ENCODE data around the gene RARG. TPM values are rescaled to one million over a fixed set of nuclear protein-coding genes. Genes with fewer than 3 reads are reported as not detected.

Gene RARG
- total RNA-seq, 4 donors from 2014 or later = 2.6 to 15.4 (median 7.6) TPM; not detected in 1

DNA sequence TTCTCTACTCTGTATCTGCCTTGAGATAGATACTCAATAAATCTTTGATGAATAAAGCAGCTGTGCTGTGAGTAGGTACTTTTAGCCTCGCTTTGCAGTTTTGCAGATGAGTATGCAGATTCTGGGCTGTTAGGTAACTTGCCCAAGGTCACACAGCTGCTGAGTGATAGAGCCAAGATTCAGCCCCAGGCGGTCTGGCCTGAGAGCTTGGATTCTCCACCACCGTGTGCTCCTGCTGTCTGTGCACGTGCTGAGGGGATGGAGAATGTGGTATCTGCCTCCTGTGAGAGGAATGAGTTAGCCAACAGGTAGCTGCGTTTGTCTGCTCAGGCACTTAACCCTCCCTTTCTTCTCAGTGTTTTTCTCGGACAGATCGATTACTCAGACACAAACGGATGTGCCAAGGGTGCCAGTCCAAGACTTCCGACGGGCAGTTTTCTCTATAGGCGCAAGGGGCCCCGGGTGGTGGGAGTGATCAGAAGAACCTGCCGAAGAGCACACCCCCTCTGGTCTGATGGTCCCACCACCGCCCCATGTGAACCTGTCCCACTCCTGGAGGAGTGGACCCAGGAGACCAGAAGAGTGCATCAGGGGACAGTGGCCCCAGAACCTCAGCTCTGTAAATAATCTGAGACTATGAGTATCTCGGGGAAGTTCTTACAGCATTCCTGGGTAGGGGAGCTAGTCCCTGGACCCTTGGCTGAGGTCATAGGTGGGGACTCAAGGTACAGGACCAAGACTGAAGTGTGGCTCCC, 44.7 kb downstream of the RARG start:
- Histone ChIP-seq H3K36me3 (peaks cover 0 to 40% (median 23%) of the 10 kb centered on the region in 4 donors), H3K4me3 (no peak overlapping the region), H3K9me3 (no peaks in the 10 kb centered on the region), H3K4me1 (peaks cover 14 to 21% (median 19%) of the 10 kb centered on the region in 4 donors), H3K27me3 (no peaks in the 10 kb centered on the region), H3K27ac (no peak overlapping the region)
- in situ Hi-C loops (cut with MboI; ENCODE audit: low pct_ligation_motif_present in 1 of 4, low pct_unique_long_range_greater_than_20kb in 1 of 4, low sequenced_read_pairs in 3 of 4) = loop anchor here in 2 of 4 donors (10.0 to 25.0 kb wide), 2 partner anchors 123 to 125 kb away; partner anchors contain the start of gene TNS2 (in 1 of the 2)
- intact Hi-C loops (cut with DNase I; ENCODE audit: low total_unique reads) = no loop called here
- 81 to 100% methylated on average over 2 to 13 of the region's 15 CpGs for WGBS, 2 donors (ENCODE audit: low coverage in 1 of 2)
- no peak for DNase-seq
- TF ChIP-seq, protein P1, sequence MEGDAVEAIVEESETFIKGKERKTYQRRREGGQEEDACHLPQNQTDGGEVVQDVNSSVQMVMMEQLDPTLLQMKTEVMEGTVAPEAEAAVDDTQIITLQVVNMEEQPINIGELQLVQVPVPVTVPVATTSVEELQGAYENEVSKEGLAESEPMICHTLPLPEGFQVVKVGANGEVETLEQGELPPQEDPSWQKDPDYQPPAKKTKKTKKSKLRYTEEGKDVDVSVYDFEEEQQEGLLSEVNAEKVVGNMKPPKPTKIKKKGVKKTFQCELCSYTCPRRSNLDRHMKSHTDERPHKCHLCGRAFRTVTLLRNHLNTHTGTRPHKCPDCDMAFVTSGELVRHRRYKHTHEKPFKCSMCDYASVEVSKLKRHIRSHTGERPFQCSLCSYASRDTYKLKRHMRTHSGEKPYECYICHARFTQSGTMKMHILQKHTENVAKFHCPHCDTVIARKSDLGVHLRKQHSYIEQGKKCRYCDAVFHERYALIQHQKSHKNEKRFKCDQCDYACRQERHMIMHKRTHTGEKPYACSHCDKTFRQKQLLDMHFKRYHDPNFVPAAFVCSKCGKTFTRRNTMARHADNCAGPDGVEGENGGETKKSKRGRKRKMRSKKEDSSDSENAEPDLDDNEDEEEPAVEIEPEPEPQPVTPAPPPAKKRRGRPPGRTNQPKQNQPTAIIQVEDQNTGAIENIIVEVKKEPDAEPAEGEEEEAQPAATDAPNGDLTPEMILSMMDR (IDR thresholded peaks at IDR 0.05) = no peak
- TF ChIP-seq POLR2AphosphoS5 (IDR thresholded peaks at IDR 0.05) = no peak
- no peak for TF ChIP-seq EP300 (IDR thresholded peaks at IDR 0.05; ENCODE audit: low read depth)
- no peak for TF ChIP-seq POLR2A (IDR thresholded peaks at IDR 0.05)

DNA sequence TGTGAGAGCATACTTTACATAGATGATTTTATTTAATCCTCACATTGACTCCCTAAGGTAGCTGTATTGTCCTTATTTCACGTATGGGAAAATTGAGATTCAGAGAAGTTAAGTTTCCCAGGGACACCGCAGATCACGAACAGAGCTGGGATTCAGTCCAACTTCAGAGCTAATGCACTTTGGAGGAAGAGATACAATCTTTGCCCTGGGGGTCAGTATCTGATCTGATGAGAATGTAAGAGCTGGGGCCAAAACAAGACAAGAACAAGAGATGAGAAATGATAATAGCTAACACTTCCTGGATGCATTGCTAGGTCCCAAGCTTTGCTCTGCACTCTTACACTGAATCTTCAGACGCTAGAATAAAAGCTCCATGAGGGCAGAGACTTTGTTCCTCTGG, 45.3 kb downstream of the RARG start:
- no peak for DNase-seq
- H3K4me1 ChIP-seq = peaks cover 20 to 27% (median 25%) of the 10 kb centered on the region in 4 donors
- peaks cover 0 to 45% (median 23%) of the 10 kb centered on the region in 4 donors for H3K36me3 ChIP-seq
- in situ Hi-C loops (cut with MboI; ENCODE audit: low pct_ligation_motif_present in 1 of 4, low pct_unique_long_range_greater_than_20kb in 1 of 4, low sequenced_read_pairs in 3 of 4) (loop anchor here in 2 of 4 donors (10.0 to 25.0 kb wide), 2 partner anchors 122 to 124 kb away; partner anchors contain the start of gene TNS2 (in 1 of the 2)), intact Hi-C loops (cut with DNase I; ENCODE audit: low total_unique reads) (no loop called here)
- 85 to 92% methylated on average over 3 to 4 of the region's 4 CpGs for WGBS, 2 donors (ENCODE audit: low coverage in 1 of 2)
- no peaks in the 10 kb centered on the region for H3K27me3 ChIP-seq
- no peak overlapping the region for H3K4me3 ChIP-seq
- no peaks in the 10 kb centered on the region for H3K9me3 ChIP-seq
- H3K27ac ChIP-seq = no peak overlapping the region
- TF ChIP-seq, protein P1 (IDR thresholded peaks at IDR 0.05) = no peak

DNA sequence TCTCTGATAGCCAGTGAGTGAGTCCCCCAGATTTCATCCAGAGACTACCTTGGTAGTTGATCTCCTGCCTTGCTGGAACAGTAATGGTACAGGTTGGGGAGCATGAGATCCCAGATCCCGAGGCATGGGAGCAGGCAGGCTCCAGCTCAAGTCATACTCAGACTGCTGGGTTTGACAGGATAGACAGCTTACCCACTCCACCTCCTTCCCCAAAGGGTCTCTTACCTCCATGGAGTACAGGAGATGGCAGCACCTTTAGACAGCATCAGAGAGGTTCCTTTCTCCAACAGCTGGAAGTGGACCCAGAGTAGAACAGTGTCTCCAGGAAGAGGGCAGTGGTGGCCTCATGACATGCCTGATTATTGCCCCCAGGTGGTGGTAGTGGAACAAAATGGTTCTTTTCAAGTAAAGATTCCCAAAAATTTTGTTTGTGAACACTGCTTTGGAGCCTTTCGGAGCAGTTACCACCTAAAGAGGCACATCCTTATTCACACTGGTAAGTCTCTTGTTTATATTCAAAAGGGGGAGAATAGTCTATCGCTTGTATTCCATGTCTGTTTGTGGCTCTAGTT, 46.3 kb downstream of the RARG start:
- Histone ChIP-seq H3K27ac (no peak overlapping the region), H3K9me3 (no peaks in the 10 kb centered on the region), H3K4me1 (peaks cover 26 to 33% (median 28%) of the 10 kb centered on the region in 4 donors), H3K27me3 (no peaks in the 10 kb centered on the region), H3K4me3 (no peak overlapping the region), H3K36me3 (peaks cover 0 to 45% (median 23%) of the 10 kb centered on the region in 4 donors)
- WGBS, 2 donors (ENCODE audit: low coverage in 1 of 2) = 98 to 100% methylated on average over 2 to 3 of the region's 3 CpGs
- DNase-seq = no peak
- in situ Hi-C loops (cut with MboI; ENCODE audit: low pct_ligation_motif_present in 1 of 4, low pct_unique_long_range_greater_than_20kb in 1 of 4, low sequenced_read_pairs in 3 of 4) (loop anchor here in 2 of 4 donors (10.0 to 25.0 kb wide), 2 partner anchors 121 to 123 kb away; partner anchors contain the start of gene TNS2 (in 1 of the 2)), intact Hi-C loops (cut with DNase I; ENCODE audit: low total_unique reads) (no loop called here)
- TF ChIP-seq, protein P1 (IDR thresholded peaks at IDR 0.05) = no peak
- TF ChIP-seq POLR2A (IDR thresholded peaks at IDR 0.05) (no peak), EP300 (IDR thresholded peaks at IDR 0.05; ENCODE audit: low read depth) (no peak), POLR2AphosphoS5 (IDR thresholded peaks at IDR 0.05) (no peak)

DNA sequence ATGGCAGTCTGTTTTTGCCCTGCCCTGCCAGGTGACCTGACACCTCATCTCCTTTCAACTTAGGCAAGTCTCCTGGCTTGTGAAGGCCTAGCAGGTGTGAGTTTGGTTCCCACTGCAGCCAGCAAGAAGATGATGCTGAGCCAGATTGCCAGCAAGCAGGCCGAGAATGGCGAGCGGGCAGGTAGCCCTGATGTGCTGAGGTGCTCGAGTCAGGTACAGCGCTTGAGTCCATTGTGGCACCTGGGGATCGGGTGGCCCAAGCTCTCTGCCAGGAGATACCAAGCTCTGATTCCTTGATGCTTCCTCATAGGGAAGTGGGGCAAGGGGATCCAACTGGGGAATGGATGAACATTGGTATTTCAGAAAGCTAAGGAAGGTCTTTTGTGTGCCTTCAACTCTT, 47.2 kb downstream of the RARG start:
- no peak for DNase-seq
- Histone ChIP-seq H3K27ac (no peak overlapping the region), H3K36me3 (peaks cover 0 to 45% (median 23%) of the 10 kb centered on the region in 4 donors), H3K9me3 (no peaks in the 10 kb centered on the region), H3K27me3 (no peaks in the 10 kb centered on the region), H3K4me3 (no peak overlapping the region), H3K4me1 (peaks cover 27 to 31% (median 28%) of the 10 kb centered on the region in 4 donors)
- in situ Hi-C loops (cut with MboI; ENCODE audit: low pct_ligation_motif_present in 1 of 4, low pct_unique_long_range_greater_than_20kb in 1 of 4, low sequenced_read_pairs in 3 of 4) (loop anchor here in 2 of 4 donors (10.0 to 25.0 kb wide), 2 partner anchors 120 to 123 kb away; partner anchors contain the start of gene TNS2 (in 1 of the 2)), intact Hi-C loops (cut with DNase I; ENCODE audit: low total_unique reads) (no loop called here)
- 98% methylated on average over 6 of the region's 6 CpGs; no CpG with 5 or more reads in 1 of the 2 donors for WGBS, 2 donors (ENCODE audit: low coverage in 1 of 2)
- TF ChIP-seq EP300 (IDR thresholded peaks at IDR 0.05; ENCODE audit: low read depth) (no peak), POLR2AphosphoS5 (IDR thresholded peaks at IDR 0.05) (no peak), POLR2A (IDR thresholded peaks at IDR 0.05) (no peak)
- TF ChIP-seq, protein P1 (IDR thresholded peaks at IDR 0.05) = no peak

All from transverse colon (tissue), 4 donors.